Activated T-cell treated with anti-CD3 and anti-CD28 coated beads, Interleukin-2, amount 50 U/mL, for 72 hours (primary cell): ENCODE measurements around the gene ASPDH. TPM values are rescaled to one million over a fixed set of nuclear protein-coding genes. Genes with fewer than 3 reads are reported as not detected.

Source experiments
- ATAC-seq, 2 donors: fragments of 150-1000 bp; cut with Tn5 transposase; replicated peaks in 1 of 2; 2 replicates each; pipeline ENCODE4 v1.10.0; 2021; ENCODE audit warnings: moderate library complexity in 2 of 2, mild to moderate bottlenecking in 1 of 2
- DNase-seq, 2 donors: peaks; one replicate each; pipeline ENCODE4 v3.0.0; 2021 to 2022; ENCODE audit warnings: mixed read lengths in 1 of 2
- H3K27ac Mint-ChIP-seq: one replicate; pipeline ENCODE4 v1.8.0; 2022; ENCODE audit warnings: mild to moderate bottlenecking, moderate library complexity, mixed read lengths
- H3K27me3 Mint-ChIP-seq: one replicate; pipeline ENCODE4 v1.8.0; 2022; ENCODE audit warnings: low read depth, mixed read lengths
- H3K36me3 Mint-ChIP-seq, 2 donors: one replicate each; pipeline ENCODE4 v1.8.0; 2022; ENCODE audit warnings: mixed read lengths in 2 of 2, mild to moderate bottlenecking in 1 of 2; ENCODE audit not compliant: insufficient read depth in 2 of 2
- H3K4me1 Mint-ChIP-seq: one replicate; pipeline ENCODE4 v1.8.0; 2022; ENCODE audit warnings: low read depth, mixed read lengths
- H3K4me3 Mint-ChIP-seq, 2 donors: one replicate each; pipeline ENCODE4 v1.8.0; 2022; ENCODE audit warnings: mild to moderate bottlenecking in 2 of 2, mixed read lengths in 2 of 2, moderate library complexity in 2 of 2
- H3K9me3 Mint-ChIP-seq, 2 donors: one replicate each; pipeline ENCODE4 v1.8.0; 2022; ENCODE audit warnings: mixed read lengths in 2 of 2
- total RNA-seq, 2 donors: library from RNA; stranded (reverse); gene quantifications; one replicate each; pipeline ENCODE4 v1.2.3, GENCODE V29; 2022

Gene ASPDH
- total RNA-seq = not detected

- Mint-ChIP-seq H3K27me3 (peaks cover 18% of the 10 kb centered on the region), H3K4me3 (no peak within 1 kb of the TSS), H3K4me1 (peaks cover 16% of the 10 kb centered on the region), H3K36me3 (no peaks in the 10 kb centered on the region), H3K27ac (peak within 1 kb of the TSS; percentile 52), H3K9me3 (no peaks in the 10 kb centered on the region)
- DNase-seq = no peak
- ATAC-seq = no peak
Observed at GRCh38 chr19:50513746-50514345, at the start of gene ASPDH. ASPDH (minus strand) TSS chr19:50513913; CDS start chr19:50513823, 90 bp downstream.

- Mint-ChIP-seq H3K9me3 (no peaks in the 10 kb centered on the region), H3K27me3 (peaks cover 58% of the 10 kb centered on the region), H3K4me1 (peaks cover 22% of the 10 kb centered on the region), H3K4me3 (no peak overlapping the region), H3K27ac (no peak overlapping the region), H3K36me3 (peaks cover 0 to 4% of the 10 kb centered on the region in 2 donors)
- no peak for ATAC-seq
- no peak for DNase-seq
Observed at GRCh38 chr19:50562996-50563395, 49.3 kb upstream of the ASPDH start.

- Mint-ChIP-seq H3K27ac (no peak overlapping the region), H3K4me3 (no peak overlapping the region), H3K36me3 (peaks cover 0 to 4% of the 10 kb centered on the region in 2 donors), H3K4me1 (peaks cover 22% of the 10 kb centered on the region), H3K9me3 (no peaks in the 10 kb centered on the region), H3K27me3 (peaks cover 58% of the 10 kb centered on the region)
- ATAC-seq = no peak
- DNase-seq = no peak
Observed at GRCh38 chr19:50562329-50562728, 48.6 kb upstream of the ASPDH start.

- H3K27ac Mint-ChIP-seq = no peak overlapping the region
- H3K4me1 Mint-ChIP-seq = peaks cover 5% of the 10 kb centered on the region
- no peaks in the 10 kb centered on the region for H3K9me3 Mint-ChIP-seq
- H3K36me3 Mint-ChIP-seq = no peaks in the 10 kb centered on the region
- DNase-seq (no peak), ATAC-seq (no peak)
- H3K27me3 Mint-ChIP-seq = peaks cover 56% of the 10 kb centered on the region
- H3K4me3 Mint-ChIP-seq = no peak overlapping the region
Observed at GRCh38 chr19:50559636-50560035, 45.9 kb upstream of the ASPDH start.

DNA sequence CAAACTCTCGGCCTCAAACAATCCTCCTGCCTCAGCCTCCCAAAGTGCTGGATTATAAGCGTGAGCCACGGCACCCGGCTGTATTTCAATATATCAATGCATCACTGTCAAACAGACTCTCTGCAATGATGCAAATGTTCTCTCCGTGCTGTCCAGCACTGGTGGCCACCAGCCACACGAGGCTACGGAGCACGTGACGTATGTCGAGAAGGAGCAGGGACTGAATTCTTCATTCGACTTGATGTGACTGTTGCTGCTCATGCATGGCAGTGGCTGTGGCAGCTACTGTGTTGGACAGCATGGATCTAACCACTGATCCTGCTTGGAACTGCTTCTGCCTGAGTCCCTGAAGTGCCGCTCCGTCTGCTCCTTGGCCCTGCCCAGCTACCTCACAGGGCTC, 44.7 kb upstream of the ASPDH start:
- H3K27me3 Mint-ChIP-seq = peaks cover 55% of the 10 kb centered on the region
- no peaks in the 10 kb centered on the region for H3K36me3 Mint-ChIP-seq
- H3K4me3 Mint-ChIP-seq = no peak overlapping the region
- DNase-seq = no peak
- no peak for ATAC-seq
- no peak overlapping the region for H3K27ac Mint-ChIP-seq
- no peaks in the 10 kb centered on the region for H3K9me3 Mint-ChIP-seq
- H3K4me1 Mint-ChIP-seq = peaks cover 5% of the 10 kb centered on the region

GRCh38 chr19:50558039-50558438, 44.3 kb upstream of the ASPDH start:
- DNase-seq (no peak), ATAC-seq (no peak)
- Mint-ChIP-seq H3K27me3 (peaks cover 55% of the 10 kb centered on the region), H3K27ac (no peak overlapping the region), H3K9me3 (no peaks in the 10 kb centered on the region), H3K4me3 (no peak overlapping the region), H3K36me3 (no peaks in the 10 kb centered on the region), H3K4me1 (peaks cover 5% of the 10 kb centered on the region)

DNA sequence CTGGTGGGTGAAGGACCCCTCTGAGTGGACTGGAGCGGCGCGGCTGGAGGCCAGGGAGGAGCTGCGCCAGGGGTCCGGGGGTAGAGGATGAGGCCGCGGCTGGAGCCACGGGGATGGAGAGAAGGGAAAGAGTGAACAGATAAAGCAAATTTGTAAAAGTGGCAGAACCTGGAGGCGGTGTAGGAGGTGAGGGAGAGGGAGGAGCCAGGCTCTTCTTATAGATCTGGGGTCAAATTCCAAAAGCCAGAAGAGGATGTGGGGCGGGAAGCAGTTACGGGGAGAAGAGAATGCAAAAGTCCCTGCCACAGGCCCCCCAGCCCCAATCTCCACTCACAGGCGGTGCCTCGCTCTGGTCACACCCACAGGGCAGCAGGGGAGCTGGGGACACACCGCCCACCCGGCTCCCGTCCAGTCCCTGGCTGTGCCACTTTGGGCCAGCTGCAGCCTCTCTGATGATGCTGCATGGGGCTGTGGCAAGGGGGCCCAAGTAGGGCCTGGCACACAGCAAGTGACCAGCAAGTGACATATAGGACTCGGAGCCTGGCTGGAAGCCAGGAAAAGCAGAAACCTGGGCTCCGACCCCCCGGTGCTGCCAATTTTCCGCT, 43.4 kb upstream of the ASPDH start:
- no peak for ATAC-seq
- no peaks in the 10 kb centered on the region for H3K36me3 Mint-ChIP-seq
- no peaks in the 10 kb centered on the region for H3K9me3 Mint-ChIP-seq
- DNase-seq = no peak
- no peak overlapping the region for H3K27ac Mint-ChIP-seq
- H3K27me3 Mint-ChIP-seq = peaks cover 61% of the 10 kb centered on the region
- peak overlapping the region in 1 of 2 donors; percentile 90 for H3K4me3 Mint-ChIP-seq
- peaks cover 5% of the 10 kb centered on the region for H3K4me1 Mint-ChIP-seq

GRCh38 chr19:50556282-50557008, 42.7 kb upstream of the ASPDH start:
- peaks cover 68% of the 10 kb centered on the region for H3K27me3 Mint-ChIP-seq
- ATAC-seq = peak; percentile 89
- peak overlapping the region; percentile 90 to 95 for H3K4me3 Mint-ChIP-seq
- no peaks in the 10 kb centered on the region for H3K9me3 Mint-ChIP-seq
- no peaks in the 10 kb centered on the region for H3K36me3 Mint-ChIP-seq
- no peak overlapping the region for H3K27ac Mint-ChIP-seq
- DNase-seq = peak; percentile 88 to 89
- peaks cover 9% of the 10 kb centered on the region for H3K4me1 Mint-ChIP-seq

- H3K9me3 Mint-ChIP-seq = no peaks in the 10 kb centered on the region
- DNase-seq (no peak), ATAC-seq (no peak)
- H3K27me3 Mint-ChIP-seq = peaks cover 72% of the 10 kb centered on the region
- no peaks in the 10 kb centered on the region for H3K36me3 Mint-ChIP-seq
- no peak overlapping the region for H3K27ac Mint-ChIP-seq
- H3K4me1 Mint-ChIP-seq = peaks cover 10% of the 10 kb centered on the region
- H3K4me3 Mint-ChIP-seq = peak overlapping the region; percentile 90 to 95
Observed at GRCh38 chr19:50555450-50556281, 42.0 kb upstream of the ASPDH start.

GRCh38 chr19:50555033-50555432, 41.3 kb upstream of the ASPDH start:
- H3K4me3 Mint-ChIP-seq = peak overlapping the region; percentile 14 to 36
- peaks cover 10% of the 10 kb centered on the region for H3K4me1 Mint-ChIP-seq
- no peaks in the 10 kb centered on the region for H3K36me3 Mint-ChIP-seq
- no peaks in the 10 kb centered on the region for H3K9me3 Mint-ChIP-seq
- no peak for DNase-seq
- peaks cover 78% of the 10 kb centered on the region for H3K27me3 Mint-ChIP-seq
- ATAC-seq = no peak
- H3K27ac Mint-ChIP-seq = no peak overlapping the region

DNA sequence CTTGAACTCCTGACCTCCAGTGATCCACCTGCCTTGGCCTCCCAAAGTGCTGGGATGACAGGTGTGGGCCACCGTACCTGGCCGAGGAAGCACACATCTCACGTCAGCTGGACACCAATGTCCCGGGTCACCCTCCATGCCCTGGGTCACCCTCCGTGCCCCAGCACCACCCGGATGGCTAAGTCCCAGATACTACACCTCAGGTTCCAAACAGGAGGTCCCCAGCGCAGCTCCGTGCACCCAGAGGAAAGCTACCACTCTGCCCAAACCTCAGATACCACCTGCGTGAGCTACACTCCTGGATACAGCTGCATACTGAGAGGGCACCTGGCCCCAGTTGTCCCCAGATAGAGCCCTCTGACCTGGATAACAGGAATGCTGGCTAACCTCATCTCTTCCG, 40.5 kb upstream of the ASPDH start:
- DNase-seq = no peak
- H3K27me3 Mint-ChIP-seq = peaks cover 81% of the 10 kb centered on the region
- no peaks in the 10 kb centered on the region for H3K36me3 Mint-ChIP-seq
- no peak for ATAC-seq
- H3K4me3 Mint-ChIP-seq = no peak overlapping the region
- H3K4me1 Mint-ChIP-seq = peaks cover 10% of the 10 kb centered on the region
- H3K9me3 Mint-ChIP-seq = no peaks in the 10 kb centered on the region
- no peak overlapping the region for H3K27ac Mint-ChIP-seq

DNA sequence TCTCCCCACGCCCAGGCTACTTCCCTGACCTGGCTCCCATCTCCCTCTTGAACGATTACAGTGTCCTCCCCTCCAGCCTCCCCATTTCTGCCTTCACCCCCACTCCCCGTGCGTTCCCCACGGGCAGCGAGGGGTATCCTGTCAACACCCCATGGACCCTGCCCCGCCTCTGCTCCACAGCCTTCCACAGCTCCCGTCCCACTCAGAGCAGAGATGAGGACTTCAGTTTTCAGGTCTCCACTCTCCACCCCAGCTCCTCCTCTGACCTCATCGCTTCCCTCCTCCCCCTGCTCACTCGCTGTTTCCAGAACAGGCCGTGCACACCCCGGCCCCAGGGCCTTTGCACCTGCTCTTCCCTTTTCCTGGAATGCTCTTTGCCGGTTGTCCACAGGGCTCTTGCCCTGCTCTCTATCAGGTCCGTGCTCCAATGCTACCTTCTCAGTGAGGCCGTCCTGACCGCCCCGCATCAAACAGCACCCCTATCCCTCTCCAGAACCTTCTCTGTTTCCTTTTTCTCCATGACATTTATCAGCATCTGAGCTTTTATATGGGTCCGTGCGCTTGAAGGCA, 39.5 kb upstream of the ASPDH start:
- peaks cover 10% of the 10 kb centered on the region for H3K4me1 Mint-ChIP-seq

More for the DNA sequence above, 39.5 kb upstream of the ASPDH start:
- ATAC-seq (no peak), DNase-seq (no peak)
- Mint-ChIP-seq H3K27me3 (peaks cover 75% of the 10 kb centered on the region), H3K36me3 (no peaks in the 10 kb centered on the region), H3K27ac (no peak overlapping the region), H3K4me3 (no peak overlapping the region), H3K9me3 (no peaks in the 10 kb centered on the region)
